Activated CD4-positive, alpha-beta T cell treated with anti-CD3 and anti-CD28 coated beads, Interleukin-2, amount 50 U/mL, for 48 hours (primary cell): ENCODE measurements around the gene NR1D1.
"Not testable (repeated sequence)": the region's sequence is repeated elsewhere in the genome, so short reads cannot be mapped to it uniquely, and the experiment has no call there.

Source experiments
- DNase-seq, 2 experiments: peaks; one replicate each; pipeline ENCODE4 v3.0.0-alpha.2; 2020

Gene NR1D1

GRCh38 chr17:40100419-40100668, at the start of gene NR1D1:
Gene NR1D1, minus strand, starts transcription at chr17:40100589. Its CDS starts 495 bp downstream, at chr17:40100094.
- no peak for DNase-seq

DNA sequence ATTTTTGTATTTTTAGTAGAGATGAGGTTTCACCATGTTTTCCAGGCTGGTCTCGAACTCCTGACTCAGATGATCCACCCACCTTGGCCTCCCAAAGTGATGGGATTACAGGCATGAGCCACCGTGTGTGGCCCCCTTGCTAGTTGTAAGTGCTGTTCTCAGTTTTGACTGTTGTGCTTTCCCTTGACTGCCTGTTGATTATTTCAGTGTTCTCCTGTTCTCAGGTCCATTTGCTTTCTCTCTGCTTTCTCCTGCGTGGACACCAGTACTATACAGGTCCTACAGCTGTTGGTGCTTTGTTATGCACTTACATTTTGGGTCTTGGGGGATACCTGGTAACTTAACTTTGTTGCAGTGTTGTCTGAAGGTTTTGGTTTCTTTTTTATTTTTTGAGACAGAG, 48.1 kb upstream of the NR1D1 start:
- no peak for DNase-seq

DNA sequence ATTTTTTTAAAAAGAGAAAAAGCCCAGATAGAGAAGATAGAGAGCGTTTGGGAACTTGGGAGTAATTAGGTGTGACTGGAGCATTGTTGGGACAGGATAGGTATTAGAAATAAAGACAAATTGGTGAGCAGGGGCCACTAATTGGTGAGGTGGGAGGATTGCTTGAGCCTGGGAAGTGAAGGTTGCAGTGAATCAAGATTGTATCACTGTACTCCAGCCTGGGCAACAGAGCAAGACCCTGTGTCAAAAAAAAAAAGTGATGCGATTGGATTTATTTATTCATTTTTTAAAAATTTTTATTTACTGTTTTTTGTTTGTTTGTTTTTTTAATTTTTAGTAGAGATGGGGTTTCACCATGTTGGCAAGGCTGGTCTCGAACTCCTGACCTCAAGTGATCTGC, 45.1 kb upstream of the NR1D1 start:
- no peak for DNase-seq

GRCh38 chr17:40143166-40143565, 42.8 kb upstream of the NR1D1 start:
- DNase-seq: not testable (repeated sequence)

DNA sequence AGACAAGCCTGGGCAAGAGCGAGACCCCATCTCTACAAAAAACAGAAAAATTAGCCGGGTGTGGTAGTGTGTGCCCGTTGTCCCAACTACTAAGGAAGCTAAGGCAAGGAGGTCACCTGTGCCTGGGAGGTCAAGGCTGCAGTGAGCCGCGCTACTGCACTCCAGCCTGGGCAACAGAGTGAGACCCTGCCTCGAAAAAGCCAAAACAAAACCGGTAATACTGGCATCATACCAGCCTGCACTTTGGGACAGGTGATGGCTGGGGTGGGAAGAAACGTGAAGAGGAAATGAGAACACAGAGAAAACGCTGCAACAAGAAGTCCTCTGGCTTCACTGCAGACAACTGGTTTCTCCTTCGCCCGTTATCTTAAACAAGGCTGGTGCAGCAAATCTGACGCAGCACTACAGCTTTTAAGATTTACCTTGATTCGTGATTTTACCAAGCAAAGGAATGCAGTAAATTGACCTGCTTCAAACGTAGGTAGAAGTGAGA, 39.2 kb upstream of the NR1D1 start:
- peak in 1 of 2 experiments; percentile 24 for DNase-seq

GRCh38 chr17:40135817-40136216, 35.4 kb upstream of the NR1D1 start:
- no peak for DNase-seq

- no peak for DNase-seq
Observed at GRCh38 chr17:40134184-40134583, 33.8 kb upstream of the NR1D1 start.

GRCh38 chr17:40130352-40131042, 30.1 kb upstream of the NR1D1 start:
- DNase-seq: no peak

- DNase-seq: no peak
Observed at GRCh38 chr17:40129498-40129897, 29.1 kb upstream of the NR1D1 start.

- no peak for DNase-seq
Observed at GRCh38 chr17:40124279-40125141, 24.1 kb upstream of the NR1D1 start.

GRCh38 chr17:40123811-40124114, 23.4 kb upstream of the NR1D1 start:
- no peak for DNase-seq

DNA sequence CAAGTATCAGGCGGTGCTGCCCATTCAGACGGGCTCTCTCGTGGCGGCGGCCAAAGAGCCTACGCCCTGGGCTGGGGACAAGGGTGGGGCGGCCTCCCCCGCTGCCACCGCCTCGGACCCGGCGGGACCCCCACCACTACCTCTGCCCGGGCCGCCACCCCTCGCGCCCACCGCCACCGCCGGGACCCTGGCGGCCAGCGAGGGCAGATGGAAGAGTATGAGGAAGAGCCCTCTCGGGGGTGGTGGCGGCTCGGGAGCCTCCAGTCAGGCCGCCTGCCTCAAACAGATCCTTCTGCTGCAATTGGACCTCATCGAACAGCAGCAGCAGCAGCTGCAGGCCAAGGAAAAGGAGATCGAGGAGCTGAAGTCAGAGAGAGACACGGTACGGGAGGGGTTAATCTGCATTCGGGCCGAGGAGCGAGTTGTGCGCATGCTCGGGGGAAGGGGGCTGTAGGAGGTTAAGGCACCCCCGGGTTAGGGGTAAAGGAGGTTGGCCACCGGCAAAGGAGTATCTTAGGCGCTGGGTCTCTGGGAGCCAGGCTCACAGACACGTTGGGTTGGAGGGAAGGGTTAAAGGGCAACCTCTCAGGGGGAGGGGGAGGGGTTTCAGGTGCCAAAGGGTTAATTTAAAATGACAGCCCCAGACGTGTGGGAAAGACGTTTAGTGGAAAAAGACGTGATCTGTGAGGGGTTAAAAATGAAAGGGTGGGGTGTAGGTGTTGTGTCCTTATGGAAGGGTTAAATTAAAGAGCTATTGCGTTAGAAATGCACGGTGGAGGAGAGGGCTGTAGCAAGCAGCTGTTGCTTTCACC, 22.8 kb upstream of the NR1D1 start:
- peak; percentile 64 to 70 for DNase-seq

DNA sequence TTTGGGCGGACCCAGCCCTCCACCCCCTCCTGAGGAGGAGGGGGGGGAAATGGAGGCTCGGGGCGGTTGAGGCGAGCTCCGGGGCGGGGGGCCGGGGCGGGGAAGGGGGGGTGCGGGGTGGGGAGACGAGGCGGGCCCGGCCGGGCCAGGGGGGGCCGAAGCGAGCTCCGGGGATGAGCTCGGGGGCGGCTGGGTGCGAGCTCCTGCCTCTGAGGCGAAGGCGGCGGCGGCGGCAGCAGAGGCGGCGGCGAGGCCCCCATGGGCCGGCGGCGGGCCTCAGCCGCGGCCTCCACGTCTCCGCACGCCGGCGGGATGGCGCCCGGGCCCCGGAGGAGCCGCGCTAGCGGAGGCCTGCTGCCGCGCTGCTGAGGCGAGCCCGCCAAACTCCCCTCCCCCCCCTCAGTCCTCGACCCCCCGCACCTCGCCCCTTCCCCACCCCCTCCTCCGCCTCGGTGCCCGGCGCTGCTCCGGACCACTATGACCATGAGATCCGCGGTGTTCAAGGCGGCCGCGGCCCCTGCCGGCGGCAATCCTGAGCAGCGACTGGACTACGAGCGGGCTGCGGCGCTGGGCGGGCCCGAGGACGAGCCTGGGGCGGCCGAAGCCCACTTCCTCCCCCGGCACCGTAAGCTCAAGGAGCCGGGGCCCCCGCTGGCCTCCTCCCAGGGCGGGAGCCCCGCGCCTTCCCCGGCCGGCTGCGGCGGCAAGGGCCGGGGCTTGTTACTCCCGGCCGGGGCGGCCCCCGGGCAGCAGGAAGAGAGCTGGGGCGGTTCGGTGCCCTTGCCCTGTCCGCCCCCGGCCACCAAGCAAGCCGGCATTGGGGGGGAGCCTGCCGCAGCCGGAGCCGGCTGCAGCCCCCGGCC, 22.0 kb upstream of the NR1D1 start:
- no peak for DNase-seq

DNA sequence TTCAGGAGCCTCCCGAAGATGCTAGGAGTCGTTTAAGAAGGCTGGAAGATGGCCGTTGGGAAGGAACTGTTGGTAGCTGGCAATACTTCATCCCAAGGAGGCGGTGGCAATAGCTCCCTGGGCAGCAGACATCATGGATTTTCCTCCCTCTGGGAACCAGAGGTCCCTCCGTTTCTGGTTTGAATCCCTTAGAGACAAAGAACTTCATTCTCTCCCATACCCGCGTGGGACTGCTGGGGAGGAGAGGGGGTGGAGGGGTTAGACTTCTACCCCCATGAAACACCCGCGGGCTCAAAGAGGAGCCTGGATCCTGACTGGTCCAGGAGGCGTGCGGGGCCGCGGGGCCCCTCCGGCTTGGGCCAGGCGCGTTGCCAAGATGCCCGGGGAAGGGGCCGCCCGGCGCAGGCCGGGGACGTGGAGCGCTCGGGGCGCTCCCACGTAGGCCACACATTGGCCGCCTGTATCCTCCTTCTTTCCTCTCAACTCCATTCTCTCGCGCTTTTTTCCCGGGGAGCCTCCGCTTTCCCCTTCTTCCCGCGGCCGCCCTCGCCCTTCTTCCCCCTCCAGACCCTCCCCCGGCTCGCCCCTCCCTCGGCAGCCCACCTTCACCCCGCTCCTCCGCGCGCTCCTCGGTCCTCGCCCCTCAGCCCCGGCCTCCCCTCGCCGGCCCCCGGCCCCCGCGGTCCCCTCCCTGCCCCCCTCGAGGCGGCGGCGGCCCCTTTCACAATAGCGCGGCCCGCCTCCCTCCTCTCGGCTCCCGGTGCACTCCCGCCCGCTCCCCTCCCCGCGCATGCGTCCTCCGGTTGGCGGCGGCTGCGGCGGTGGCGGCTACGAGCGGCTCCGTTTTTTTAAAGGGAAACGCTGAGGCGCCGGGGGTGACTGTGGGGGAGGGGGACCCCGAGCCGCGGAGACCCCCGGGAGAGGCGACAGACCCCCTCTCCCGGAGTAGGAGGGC, 21.1 kb upstream of the NR1D1 start, which contains the start of gene MSL1:
Gene MSL1 (plus strand): TSS at position 791 of the 955 bp plus-strand sequence. CDS start 642 bp downstream, outside the sequence.
- DNase-seq: peak; percentile 84 to 86

GRCh38 chr17:40115101-40115436, 14.7 kb upstream of the NR1D1 start:
- no peak for DNase-seq

DNA sequence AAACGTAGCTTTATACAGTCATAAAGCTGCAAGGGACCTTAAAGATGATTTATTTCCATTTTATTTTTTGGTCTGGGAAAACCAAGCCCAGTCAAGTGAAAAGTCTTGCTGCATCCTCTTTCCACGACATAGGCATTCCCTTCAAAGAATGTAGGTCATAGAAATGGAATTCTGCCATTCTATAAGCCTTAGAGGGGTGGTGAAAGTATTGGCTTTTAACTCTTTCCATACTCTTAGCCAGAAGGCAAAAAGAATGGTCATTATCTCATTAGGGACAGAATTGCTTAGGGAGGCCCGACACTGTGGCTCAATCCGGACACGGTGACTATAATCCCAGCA, 13.5 kb upstream of the NR1D1 start:
- no peak for DNase-seq

DNA sequence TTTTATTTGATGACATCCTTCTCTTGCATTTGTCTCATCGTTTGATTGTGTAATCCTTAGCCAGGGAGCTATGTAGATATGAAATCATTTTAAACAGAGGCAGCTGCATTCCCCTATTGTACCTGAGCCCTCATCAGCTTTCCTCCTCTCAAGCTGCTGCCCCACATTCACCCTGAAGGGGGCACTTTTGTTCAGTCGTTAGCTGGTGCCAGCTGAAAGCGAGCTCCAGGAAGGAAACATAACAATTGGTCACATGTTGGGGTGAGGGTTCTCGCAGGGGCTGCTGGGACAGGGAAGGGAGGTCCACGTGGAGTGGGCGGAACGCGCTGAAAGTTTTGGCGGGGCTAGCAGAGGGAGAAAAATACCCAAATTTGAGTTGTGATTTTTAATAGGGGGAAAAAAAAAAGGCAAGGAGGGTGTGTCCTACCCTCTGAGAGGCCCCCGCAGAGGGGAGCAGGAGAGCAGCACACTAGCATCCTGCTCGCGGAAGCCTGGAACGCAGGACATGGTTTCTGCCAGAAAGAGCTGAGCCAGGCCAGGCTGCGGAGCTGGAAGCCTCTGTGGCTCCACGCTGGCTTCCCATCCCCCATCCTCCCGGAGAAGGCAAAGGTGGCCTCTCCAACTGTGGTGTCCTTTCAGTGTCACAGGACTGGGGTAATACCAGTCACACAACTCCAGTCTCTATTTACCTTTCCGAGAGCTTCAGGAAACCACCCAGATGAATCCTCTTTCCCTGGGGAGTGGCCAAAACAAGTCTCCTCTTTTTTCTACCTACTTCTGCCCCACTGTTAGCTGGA, 12.9 kb upstream of the NR1D1 start:
- peak; percentile 95 to 96 for DNase-seq

- DNase-seq: no peak
Observed at GRCh38 chr17:40112718-40113109, 12.3 kb upstream of the NR1D1 start.

DNA sequence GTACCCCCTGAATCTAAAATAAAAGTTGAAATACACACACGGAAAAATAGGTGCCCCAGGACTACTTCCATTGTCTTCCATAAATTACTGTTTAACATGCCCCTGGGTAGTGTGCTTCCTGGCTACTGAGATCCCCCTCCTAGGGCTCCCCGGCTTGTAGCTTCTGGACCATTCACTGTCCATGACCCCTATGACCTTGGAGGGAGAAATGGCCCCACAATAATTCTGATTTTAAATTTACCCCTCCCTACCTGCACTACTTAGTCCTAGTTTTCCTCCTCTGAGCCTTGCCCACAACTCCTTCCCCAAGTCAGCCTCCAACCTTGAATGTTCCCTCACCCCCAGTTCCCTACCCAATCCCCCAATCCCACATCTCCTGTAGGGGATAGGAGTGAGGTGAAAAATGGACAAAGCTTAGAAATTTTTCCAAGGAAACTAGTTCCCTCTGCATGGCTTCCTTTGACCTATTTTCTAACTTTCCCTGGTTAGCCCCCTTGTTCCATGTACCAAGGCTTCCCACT, 11.9 kb upstream of the NR1D1 start:
- no peak for DNase-seq
